COLO668 (cell line): ENCODE measurements around the gene MTCH1.

Experiments used
- DNase-seq: peaks from one replicate; lab custom pipeline; 2025; ENCODE audit not compliant: unreplicated experiment; lab: John Stamatoyannopoulos, UW

MTCH1 gene

DNA sequence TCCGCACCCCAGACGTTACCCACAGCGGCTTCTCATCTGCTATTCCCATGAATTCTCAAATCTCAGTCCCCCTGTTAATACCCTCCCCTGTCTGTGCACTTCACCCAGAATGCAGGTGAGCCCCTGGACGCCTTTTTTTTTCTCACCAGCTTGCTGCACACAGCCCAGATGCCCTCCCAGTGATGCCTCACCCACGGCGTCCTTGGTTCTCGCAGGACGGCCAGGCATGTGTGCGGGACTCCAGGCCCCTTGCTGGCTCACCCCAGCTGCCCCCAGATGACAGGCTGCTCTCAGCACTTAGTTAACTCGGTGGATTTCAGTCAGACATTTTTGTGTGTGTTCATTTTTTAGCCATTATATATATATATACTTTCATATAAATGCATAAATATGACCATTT is 56.8 kb downstream of the MTCH1 start:
- DNase-seq = no peak

- DNase-seq = peak; percentile 23
Observed at GRCh38 chr6:36928547-36928918, 57.5 kb downstream of the MTCH1 start.

GRCh38 chr6:36927691-36928546 is 58.1 kb downstream of the MTCH1 start:
- no peak for DNase-seq

DNA sequence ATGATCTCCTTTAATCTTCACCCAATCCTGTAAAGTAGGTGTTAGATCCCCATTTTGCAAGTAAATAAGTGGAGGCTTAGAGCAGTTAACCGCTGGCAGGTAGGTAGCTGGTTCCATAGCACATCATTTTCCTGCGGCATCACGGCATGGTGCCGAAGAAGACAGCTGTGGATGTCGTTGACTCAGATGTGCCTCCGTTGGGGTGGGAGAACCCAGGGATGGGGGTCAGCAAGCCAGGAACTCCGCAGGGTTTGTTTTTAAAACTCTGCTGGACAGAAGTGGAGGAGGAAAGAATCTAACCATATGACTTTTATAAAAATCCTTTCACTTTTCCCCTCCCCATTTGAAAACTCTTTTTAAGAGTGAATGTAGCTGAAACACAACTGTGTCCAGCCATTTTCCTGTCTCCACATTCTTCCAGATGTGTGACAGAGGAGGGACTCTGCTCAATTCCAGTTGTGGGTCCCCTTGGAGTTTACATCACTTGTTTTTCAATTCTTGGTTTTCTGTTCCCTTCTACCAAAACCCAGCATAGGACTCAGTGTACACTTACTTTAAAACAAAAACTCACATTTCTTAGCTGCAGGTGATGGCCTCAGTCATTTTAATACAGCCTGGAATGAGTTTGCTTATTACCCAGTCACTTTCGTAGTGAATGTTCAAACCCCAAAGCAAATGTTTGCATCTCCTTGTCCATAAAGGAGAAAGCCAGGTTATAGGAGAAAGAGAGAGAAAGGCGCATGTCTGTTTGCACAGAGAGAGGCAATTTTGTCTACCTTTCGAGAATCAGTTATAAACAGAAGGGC is 59.1 kb downstream of the MTCH1 start:
- no peak for DNase-seq

DNA sequence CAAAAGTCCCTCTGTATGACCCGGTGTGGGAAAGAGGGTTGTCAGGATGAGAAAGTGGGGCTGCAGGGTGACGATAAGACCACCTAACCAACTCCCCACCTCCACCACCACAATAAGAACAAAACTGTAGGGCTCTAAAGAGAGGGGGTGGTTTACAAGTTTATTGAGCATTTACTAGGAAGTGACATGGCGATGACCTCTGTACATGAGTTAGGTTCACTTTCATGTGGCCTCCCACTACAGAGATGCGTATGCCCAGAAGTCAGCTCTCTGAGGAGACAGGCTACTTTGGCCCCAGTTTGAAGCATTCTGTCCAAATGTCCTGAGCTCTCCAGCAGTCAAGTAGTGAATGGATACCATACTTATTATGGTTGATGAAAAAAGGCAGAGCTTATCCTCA is 60.2 kb downstream of the MTCH1 start:
- DNase-seq = no peak

DNA sequence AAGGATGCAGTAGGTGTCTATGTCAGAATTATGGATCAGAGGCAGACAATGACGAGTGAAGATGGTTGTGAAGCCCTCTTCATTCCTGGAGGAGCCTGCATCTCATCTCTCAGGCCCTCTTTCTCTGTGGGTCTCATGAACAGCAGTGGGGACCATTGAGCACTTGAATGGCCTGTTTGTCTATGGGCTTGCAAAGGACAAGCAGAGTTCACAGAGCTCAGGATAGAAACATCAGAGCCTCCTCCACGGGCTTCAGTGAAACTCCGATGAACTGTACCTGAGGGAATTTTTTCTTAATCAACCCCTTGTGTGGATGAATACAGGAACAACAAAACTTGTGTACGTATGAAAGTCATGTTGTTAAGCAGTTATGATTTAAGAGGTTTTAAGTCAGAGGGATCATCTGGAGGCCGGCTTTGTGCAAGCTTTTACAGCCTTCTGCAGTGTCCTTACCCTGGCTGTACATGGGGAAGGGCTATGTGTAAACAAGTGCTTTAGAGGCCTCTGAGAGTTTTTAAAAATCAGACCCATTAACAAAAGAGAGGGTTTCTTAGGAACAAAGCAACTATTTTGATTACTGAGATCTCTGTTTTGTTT is 61.1 kb downstream of the MTCH1 start:
- no peak for DNase-seq

DNA sequence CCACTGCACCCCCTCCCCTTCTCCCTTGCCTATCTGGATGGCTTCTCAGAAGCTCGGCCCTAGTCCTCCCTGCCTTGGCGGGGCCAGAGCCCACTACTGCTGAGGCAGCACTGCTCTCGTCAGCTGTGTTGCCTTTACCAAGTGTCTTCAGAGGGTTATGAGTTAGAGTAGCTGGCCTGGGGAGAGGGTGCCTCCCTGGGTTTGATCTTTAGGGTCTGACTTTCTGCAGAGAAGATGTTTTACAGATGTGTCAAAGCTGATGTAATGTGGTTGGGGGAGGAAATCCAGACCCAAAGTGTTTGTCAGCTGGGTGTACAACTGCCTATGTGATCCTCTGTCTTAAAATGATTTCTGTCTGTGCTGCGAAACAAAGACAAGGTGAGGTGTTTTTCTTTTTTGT is 61.9 kb downstream of the MTCH1 start:
- no peak for DNase-seq

- no peak for DNase-seq
Observed at GRCh38 chr6:36920546-36920945, 65.5 kb downstream of the MTCH1 start.

GRCh38 chr6:36920049-36920448 is 65.9 kb downstream of the MTCH1 start:
- no peak for DNase-seq
